HepG2 (cell line): ENCODE results near the gene PRR12. TPM values are rescaled to one million over a fixed set of nuclear protein-coding genes. Genes with fewer than 3 reads are reported as not detected.

ENCODE experiments used
- HHEX ChIP-seq: IDR thresholded peaks from 2 replicates; pipeline ENCODE4 v1.6.1; 2016; ENCODE audit warnings: control low read depth
- KAT8 ChIP-seq: IDR thresholded peaks from 2 replicates; pipeline ENCODE4 v1.6.1; 2016; ENCODE audit warnings: missing genetic modification reagents, missing compliant biosample characterization
- KMT2A ChIP-seq: sonication (generic); formaldehyde crosslinking; IDR thresholded peaks from 2 replicates; pipeline ENCODE4 v1.4.0; 2020; ENCODE audit warnings: missing genetic modification reagents
- MAZ ChIP-seq, 2 experiments: sonication (generic) in 1 of 2; formaldehyde crosslinking in 1 of 2; IDR thresholded peaks; 2 replicates each; pipeline versions ENCODE4 v1.5.0 to v1.6.1; 2012 to 2020; ENCODE audit warnings: low read depth in 2 of 2, mild to moderate bottlenecking in 2 of 2, borderline replicate concordance in 1 of 2, improper control_type of control experiment in 1 of 2, low read length in 1 of 2, missing genetic modification reagents in 1 of 2, moderate library complexity in 1 of 2
- MEIS1 ChIP-seq: sonication (generic); formaldehyde crosslinking; IDR thresholded peaks from 2 replicates; pipeline ENCODE4 v1.9.0; 2021; ENCODE audit warnings: mild to moderate bottlenecking, missing genetic modification reagents, moderate library complexity, borderline replicate concordance
- NFYC ChIP-seq: IDR thresholded peaks from 2 replicates; pipeline ENCODE4 v1.6.1; 2016; ENCODE audit warnings: missing genetic modification reagents, missing compliant biosample characterization
- POGZ ChIP-seq: sonication (generic); formaldehyde crosslinking; IDR thresholded peaks from 2 replicates; pipeline ENCODE4 v1.4.0; 2020; ENCODE audit warnings: mild to moderate bottlenecking, missing genetic modification reagents
- PPARG ChIP-seq: conservative IDR thresholded peaks from 2 replicates; pipeline ENCODE4 v1.6.1; 2016; ENCODE audit warnings: missing biosample characterization, missing genetic modification reagents
- REPIN1 ChIP-seq: sonication (generic); formaldehyde crosslinking; IDR thresholded peaks from 2 replicates; pipeline ENCODE4 v1.8.0; 2022; ENCODE audit warnings: missing genetic modification reagents, low read depth, mild to moderate bottlenecking, borderline replicate concordance
- SP2 ChIP-seq: sonication (generic); formaldehyde crosslinking; IDR thresholded peaks from 2 replicates; pipeline ENCODE4 v1.5.1; 2020; ENCODE audit warnings: mild to moderate bottlenecking, missing genetic modification reagents
- SRF ChIP-seq: IDR thresholded peaks from 2 replicates; pipeline ENCODE4 v1.6.1; 2011; ENCODE audit warnings: mild to moderate bottlenecking, low read depth, low read length, moderate library complexity
- ZBTB21 ChIP-seq: sonication (generic); formaldehyde crosslinking; IDR thresholded peaks from 2 replicates; pipeline ENCODE4 v1.4.0; 2020; ENCODE audit warnings: missing genetic modification reagents
- ZBTB8A ChIP-seq: sonication (generic); formaldehyde crosslinking; IDR thresholded peaks from 2 replicates; pipeline ENCODE4 v1.4.0; 2020; ENCODE audit warnings: mild to moderate bottlenecking, low read depth, missing genetic modification reagents, borderline replicate concordance
- ZNF329 ChIP-seq: sonication (generic); formaldehyde crosslinking; IDR thresholded peaks from 2 replicates; pipeline ENCODE4 v1.9.0; 2021; ENCODE audit warnings: low read depth, mild to moderate bottlenecking, missing genetic modification reagents
- ZNF350 ChIP-seq: sonication (generic); formaldehyde crosslinking; IDR thresholded peaks from 2 replicates; pipeline ENCODE4 v1.4.0; 2020; ENCODE audit warnings: mild to moderate bottlenecking, low read depth, missing genetic modification reagents, borderline replicate concordance
- ZNF431 ChIP-seq: sonication (generic); formaldehyde crosslinking; IDR thresholded peaks from 2 replicates; pipeline ENCODE4 v1.9.0; 2022; ENCODE audit warnings: missing genetic modification reagents, low read depth, mild to moderate bottlenecking, borderline replicate concordance
- ZNF451 ChIP-seq: sonication (generic); formaldehyde crosslinking; IDR thresholded peaks from 2 replicates; pipeline ENCODE4 v1.5.0; 2020; ENCODE audit warnings: mild to moderate bottlenecking, missing genetic modification reagents
- ZNF816 ChIP-seq: sonication (generic); formaldehyde crosslinking; IDR thresholded peaks from 2 replicates; pipeline ENCODE4 v1.8.0; 2022; ENCODE audit warnings: missing genetic modification reagents, mild to moderate bottlenecking, borderline replicate concordance
- polyA plus RNA-seq, 8 experiments: library from polyadenylated mRNA; depleted of rRNA in 3 of 8; stranded (reverse) in 7 of 8; unstranded in 1 of 8; fragments of >200 nt; fragmentation: Illumina TruSeq in 4 of 8; extraction: Trizol in 4 of 8; gene quantifications; 2 replicates each; pipeline versions ENCODE4 v1.2.1 to v1.2.3, GENCODE V29; 2011 to 2016; ENCODE audit warnings: low read depth in 4 of 8, missing spikeins in 1 of 8, mixed read lengths in 1 of 8; ENCODE audit not compliant: insufficient read depth in 1 of 8
- total RNA-seq, 5 experiments: library from RNA; depleted of rRNA; stranded (reverse); fragments of >200 nt; fragmentation: Illumina TruSeq; extraction: Trizol; gene quantifications; 2 replicates each; pipeline ENCODE4 v1.2.3, GENCODE V29; 2016; ENCODE audit warnings: low read depth in 1 of 5
- TF ChIP-seq, protein P1 (sequence below): sonication (generic); formaldehyde crosslinking; IDR thresholded peaks from 2 replicates; pipeline ENCODE4 v1.5.0; 2020; ENCODE audit warnings: mild to moderate bottlenecking, missing genetic modification reagents, borderline replicate concordance
- TF ChIP-seq, protein P2 (sequence below): sonication (generic); formaldehyde crosslinking; IDR thresholded peaks from 2 replicates; pipeline ENCODE4 v1.8.1; 2023; ENCODE audit warnings: mild to moderate bottlenecking, missing genetic modification reagents

Gene PRR12
- total and polyA plus RNA-seq, 2 of the 13 experiments (the other 11 are each of a cell fraction or from before 2014, with no cell fraction given), result 0.62 to 1.5 TPM

DNA sequence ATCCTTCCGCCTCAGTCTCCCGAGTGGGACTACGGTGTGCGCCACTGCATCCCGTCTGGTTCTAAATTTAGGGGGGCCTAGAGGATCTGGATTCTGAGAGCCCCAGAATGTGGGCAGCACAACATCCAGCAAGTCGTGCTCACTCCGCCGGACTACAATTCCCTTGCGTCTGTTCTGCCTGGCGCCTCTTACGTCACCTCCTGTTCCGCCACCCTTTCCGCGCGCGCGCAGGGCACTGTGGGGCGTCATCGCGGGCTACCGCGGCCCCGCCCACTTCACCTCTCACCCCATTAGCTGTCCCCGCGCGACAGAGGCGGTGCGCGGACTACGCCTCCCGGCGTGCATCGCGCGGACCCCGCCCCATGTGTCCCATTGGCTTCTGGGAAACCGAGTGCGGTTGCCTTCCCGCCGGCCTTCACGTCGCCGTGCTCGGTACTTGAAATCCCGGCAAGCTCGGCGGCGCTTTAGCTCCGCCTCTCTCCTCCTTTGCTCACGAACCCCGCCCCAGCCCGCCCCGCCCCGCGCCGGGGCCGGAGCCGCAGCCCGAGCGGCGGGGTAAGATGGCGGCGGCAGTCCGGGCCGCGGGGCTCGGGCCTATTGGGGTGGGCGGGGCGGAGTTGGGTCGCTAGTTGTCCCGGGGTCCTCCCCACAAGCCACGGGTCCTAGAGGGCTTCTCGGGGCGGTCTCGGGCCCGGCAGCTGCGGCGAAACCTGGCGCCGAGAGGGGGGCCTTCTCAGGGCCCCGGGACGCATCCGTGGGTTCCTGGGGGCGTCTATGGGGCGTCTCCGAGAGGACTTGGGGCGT lies 50.9 kb downstream of the PRR12 start, which contains the start of gene SCAF1 (continued):
- TF ChIP-seq ZNF350 (CRISPR knock-in tag), result peak; percentile 79
- TF ChIP-seq MAZ (IDR thresholded peaks at IDR 0.05; ENCODE audit: borderline replicate concordance, low read depth, low read length), result peak; percentile 66; the same call in 1 of the 2 replicates
- TF ChIP-seq MAZ (CRISPR knock-in tag; IDR thresholded peaks at IDR 0.05; ENCODE audit: low read depth), result peak; percentile 93
- no peak for TF ChIP-seq MEIS1 (CRISPR knock-in tag)
- TF ChIP-seq SP2, result peak; percentile 75
- TF ChIP-seq ZNF329, result no peak; the same call in 1 of the 2 replicates
- TF ChIP-seq, protein P1, sequence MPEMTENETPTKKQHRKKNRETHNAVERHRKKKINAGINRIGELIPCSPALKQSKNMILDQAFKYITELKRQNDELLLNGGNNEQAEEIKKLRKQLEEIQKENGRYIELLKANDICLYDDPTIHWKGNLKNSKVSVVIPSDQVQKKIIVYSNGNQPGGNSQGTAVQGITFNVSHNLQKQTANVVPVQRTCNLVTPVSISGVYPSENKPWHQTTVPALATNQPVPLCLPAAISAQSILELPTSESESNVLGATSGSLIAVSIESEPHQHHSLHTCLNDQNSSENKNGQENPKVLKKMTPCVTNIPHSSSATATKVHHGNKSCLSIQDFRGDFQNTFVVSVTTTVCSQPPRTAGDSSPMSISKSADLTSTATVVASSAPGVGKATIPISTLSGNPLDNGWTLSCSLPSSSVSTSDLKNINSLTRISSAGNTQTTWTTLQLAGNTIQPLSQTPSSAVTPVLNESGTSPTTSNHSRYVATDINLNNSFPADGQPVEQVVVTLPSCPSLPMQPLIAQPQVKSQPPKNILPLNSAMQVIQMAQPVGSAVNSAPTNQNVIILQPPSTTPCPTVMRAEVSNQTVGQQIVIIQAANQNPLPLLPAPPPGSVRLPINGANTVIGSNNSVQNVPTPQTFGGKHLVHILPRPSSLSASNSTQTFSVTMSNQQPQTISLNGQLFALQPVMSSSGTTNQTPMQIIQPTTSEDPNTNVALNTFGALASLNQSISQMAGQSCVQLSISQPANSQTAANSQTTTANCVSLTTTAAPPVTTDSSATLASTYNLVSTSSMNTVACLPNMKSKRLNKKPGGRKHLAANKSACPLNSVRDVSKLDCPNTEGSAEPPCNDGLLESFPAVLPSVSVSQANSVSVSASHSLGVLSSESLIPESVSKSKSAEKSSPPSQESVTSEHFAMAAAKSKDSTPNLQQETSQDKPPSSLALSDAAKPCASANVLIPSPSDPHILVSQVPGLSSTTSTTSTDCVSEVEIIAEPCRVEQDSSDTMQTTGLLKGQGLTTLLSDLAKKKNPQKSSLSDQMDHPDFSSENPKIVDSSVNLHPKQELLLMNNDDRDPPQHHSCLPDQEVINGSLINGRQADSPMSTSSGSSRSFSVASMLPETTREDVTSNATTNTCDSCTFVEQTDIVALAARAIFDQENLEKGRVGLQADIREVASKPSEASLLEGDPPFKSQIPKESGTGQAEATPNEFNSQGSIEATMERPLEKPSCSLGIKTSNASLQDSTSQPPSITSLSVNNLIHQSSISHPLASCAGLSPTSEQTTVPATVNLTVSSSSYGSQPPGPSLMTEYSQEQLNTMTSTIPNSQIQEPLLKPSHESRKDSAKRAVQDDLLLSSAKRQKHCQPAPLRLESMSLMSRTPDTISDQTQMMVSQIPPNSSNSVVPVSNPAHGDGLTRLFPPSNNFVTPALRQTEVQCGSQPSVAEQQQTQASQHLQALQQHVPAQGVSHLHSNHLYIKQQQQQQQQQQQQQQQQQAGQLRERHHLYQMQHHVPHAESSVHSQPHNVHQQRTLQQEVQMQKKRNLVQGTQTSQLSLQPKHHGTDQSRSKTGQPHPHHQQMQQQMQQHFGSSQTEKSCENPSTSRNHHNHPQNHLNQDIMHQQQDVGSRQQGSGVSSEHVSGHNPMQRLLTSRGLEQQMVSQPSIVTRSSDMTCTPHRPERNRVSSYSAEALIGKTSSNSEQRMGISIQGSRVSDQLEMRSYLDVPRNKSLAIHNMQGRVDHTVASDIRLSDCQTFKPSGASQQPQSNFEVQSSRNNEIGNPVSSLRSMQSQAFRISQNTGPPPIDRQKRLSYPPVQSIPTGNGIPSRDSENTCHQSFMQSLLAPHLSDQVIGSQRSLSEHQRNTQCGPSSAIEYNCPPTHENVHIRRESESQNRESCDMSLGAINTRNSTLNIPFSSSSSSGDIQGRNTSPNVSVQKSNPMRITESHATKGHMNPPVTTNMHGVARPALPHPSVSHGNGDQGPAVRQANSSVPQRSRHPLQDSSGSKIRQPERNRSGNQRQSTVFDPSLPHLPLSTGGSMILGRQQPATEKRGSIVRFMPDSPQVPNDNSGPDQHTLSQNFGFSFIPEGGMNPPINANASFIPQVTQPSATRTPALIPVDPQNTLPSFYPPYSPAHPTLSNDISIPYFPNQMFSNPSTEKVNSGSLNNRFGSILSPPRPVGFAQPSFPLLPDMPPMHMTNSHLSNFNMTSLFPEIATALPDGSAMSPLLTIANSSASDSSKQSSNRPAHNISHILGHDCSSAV (CRISPR knock-in tag), result no peak
- 0 out of 2 replicates have a peak, but pooled peaks have one; percentile 63 for TF ChIP-seq ZNF816
- TF ChIP-seq PPARG, result peak; percentile 100
- TF ChIP-seq SRF, result 0 out of 2 replicates have a peak, but pooled peaks have one; percentile 11
- no peak for TF ChIP-seq ZNF431 (CRISPR knock-in tag)
- TF ChIP-seq ZNF451 (CRISPR knock-in tag), result no peak
- 0 out of 2 replicates have a peak, but pooled peaks have one; percentile 56 for TF ChIP-seq REPIN1
- TF ChIP-seq KMT2A (CRISPR knock-in tag), result peak; percentile 22; the same call in 1 of the 2 replicates
- TF ChIP-seq, protein P2, sequence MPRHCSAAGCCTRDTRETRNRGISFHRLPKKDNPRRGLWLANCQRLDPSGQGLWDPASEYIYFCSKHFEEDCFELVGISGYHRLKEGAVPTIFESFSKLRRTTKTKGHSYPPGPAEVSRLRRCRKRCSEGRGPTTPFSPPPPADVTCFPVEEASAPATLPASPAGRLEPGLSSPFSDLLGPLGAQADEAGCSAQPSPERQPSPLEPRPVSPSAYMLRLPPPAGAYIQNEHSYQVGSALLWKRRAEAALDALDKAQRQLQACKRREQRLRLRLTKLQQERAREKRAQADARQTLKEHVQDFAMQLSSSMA (CRISPR knock-in tag), result peak; percentile 54; the same call in 1 of the 2 replicates
- TF ChIP-seq POGZ, result peak; percentile 53
- peak; percentile 71 for TF ChIP-seq NFYC (CRISPR knock-in tag)
- TF ChIP-seq HHEX (CRISPR knock-in tag), result 0 out of 2 replicates have a peak, but pooled peaks have one; percentile 40
- TF ChIP-seq ZBTB8A (CRISPR knock-in tag), result no peak
- TF ChIP-seq ZBTB21 (CRISPR knock-in tag), result peak; percentile 36; the same call in 1 of the 2 replicates
- TF ChIP-seq KAT8, result peak; percentile 81; the same call in 1 of the 2 replicates
